ENCODE measurements around the gene CARMIL1.

- no peak for TF ChIP-seq CTCF (conservative IDR thresholded peaks at IDR 0.05 in 1 of 2, IDR thresholded peaks at IDR 0.05 in 1 of 2; ENCODE audit: extremely low read depth in 1 of 2, insufficient read depth in 1 of 2, low read depth in 1 of 2, low read length in 2 of 2)
- no peak for TF ChIP-seq EZH2 (IDR thresholded peaks at IDR 0.05; ENCODE audit: borderline replicate concordance, low read length)
Measured at GRCh38 chr6:25360621-25361020, 81.4 kb downstream of the CARMIL1 start.
